HG03442 (cell line): ENCODE data around the gene KDM4C.

Experiments
- ATAC-seq: cut with Tn5 transposase; IDR thresholded peaks from one replicate; pipeline ENCODE4 v1.9.1; 2021; ENCODE audit warnings: mild to moderate bottlenecking, moderate library complexity; ENCODE audit not compliant: unreplicated experiment

The KDM4C gene

GRCh38 chr9:7185612-7186011, 427.8 kb downstream of the KDM4C start:
- no peak for ATAC-seq

- no peak for ATAC-seq
These were observed 428.4 kb downstream of the KDM4C start for GRCh38 chr9:7186175-7186574.

GRCh38 chr9:7192266-7192665, 434.5 kb downstream of the KDM4C start:
- ATAC-seq, result no peak

GRCh38 chr9:7195526-7195925, 437.8 kb downstream of the KDM4C start:
- no peak for ATAC-seq

GRCh38 chr9:7196467-7196866, 438.7 kb downstream of the KDM4C start:
- no peak for ATAC-seq

- no peak for ATAC-seq
These were observed 443.4 kb downstream of the KDM4C start for GRCh38 chr9:7201196-7201595.

- ATAC-seq, result no peak
These were observed 448.0 kb downstream of the KDM4C start for GRCh38 chr9:7205806-7206205.

- ATAC-seq, result no peak
These were observed 448.5 kb downstream of the KDM4C start for GRCh38 chr9:7206221-7206758.

- ATAC-seq, result no peak
These were observed 451.4 kb downstream of the KDM4C start for GRCh38 chr9:7209016-7209715.

GRCh38 chr9:7209990-7210389, 452.2 kb downstream of the KDM4C start:
- no peak for ATAC-seq

- no peak for ATAC-seq
These were observed 453.3 kb downstream of the KDM4C start for GRCh38 chr9:7210854-7211637.

- ATAC-seq, result no peak
These were observed 453.9 kb downstream of the KDM4C start for GRCh38 chr9:7211657-7212056.

- ATAC-seq, result no peak
These were observed 454.3 kb downstream of the KDM4C start for GRCh38 chr9:7212101-7212500.

GRCh38 chr9:7216004-7216841, 458.4 kb downstream of the KDM4C start:
- ATAC-seq, result no peak

- no peak for ATAC-seq
These were observed 466.2 kb downstream of the KDM4C start for GRCh38 chr9:7223981-7224380.
